K562 (cell line): ENCODE measurements around the gene MPG. TPM values are rescaled to one million over a fixed set of nuclear protein-coding genes. Genes with fewer than 3 reads are reported as not detected.

Experiments used
- AFF1 ChIP-seq, 2 experiments: fragments of 450-650 bp; IDR thresholded peaks; 2 replicates each; pipeline ENCODE4 v1.6.1; 2018; ENCODE audit warnings: mild to moderate bottlenecking in 2 of 2, low read depth in 1 of 2; ENCODE audit not compliant: partially characterized antibody in 2 of 2
- ATF6 ChIP-seq: sonication (generic); formaldehyde crosslinking; IDR thresholded peaks from 2 replicates; pipeline ENCODE4 v1.4.0; 2020; ENCODE audit warnings: mild to moderate bottlenecking, missing genetic modification reagents
- BRF2 ChIP-seq: IDR thresholded peaks from 3 replicates; pipeline ENCODE4 v1.6.1; 2011; ENCODE audit warnings: borderline replicate concordance, mild to moderate bottlenecking; ENCODE audit not compliant: insufficient read length, insufficient read depth
- E2F6 ChIP-seq, 2 experiments: IDR thresholded peaks; 2 replicates each; pipeline ENCODE4 v1.6.1; 2011; ENCODE audit warnings: borderline replicate concordance in 1 of 2, control low read depth in 1 of 2, low read depth in 1 of 2, low read length in 1 of 2, mild to moderate bottlenecking in 1 of 2, mixed read lengths in 1 of 2, moderate library complexity in 1 of 2; ENCODE audit not compliant: insufficient read depth in 1 of 2, insufficient read length in 1 of 2, poor library complexity in 1 of 2, severe bottlenecking in 1 of 2; ENCODE audit errors: extremely low read depth in 1 of 2
- ELF1 ChIP-seq: fragments of 200-800 bp; sonication (Bioruptor generic); IDR thresholded peaks from 2 replicates; pipeline ENCODE4 v1.6.1; 2016; ENCODE audit warnings: missing genetic modification characterization, missing compliant biosample characterization
- ETV6 ChIP-seq, 3 experiments: fragments of 150-350 bp in 1 of 3; sonication (generic) in 1 of 3; formaldehyde crosslinking in 1 of 3; IDR thresholded peaks; 2 replicates each; pipeline versions ENCODE4 v1.6.1 to v1.8.0; 2014 to 2022; ENCODE audit warnings: borderline replicate concordance in 2 of 3, low read depth in 2 of 3, antibody characterized with exemption in 1 of 3, low read length in 1 of 3, mild to moderate bottlenecking in 1 of 3, missing genetic modification reagents in 1 of 3
- FOXA1 ChIP-seq: fragments of 450-650 bp; IDR thresholded peaks from 2 replicates; pipeline ENCODE4 v1.6.1; 2016; ENCODE audit warnings: mild to moderate bottlenecking, borderline replicate concordance
- NCOA6 ChIP-seq: fragments of 450-650 bp; IDR thresholded peaks from 2 replicates; pipeline ENCODE4 v1.6.1; 2017; ENCODE audit warnings: mild to moderate bottlenecking
- NFIX ChIP-seq: fragments of 250-450 bp; sonication (Bioruptor Pico); IDR thresholded peaks from 2 replicates; pipeline ENCODE4 v1.4.0; 2020; ENCODE audit warnings: low read depth, mild to moderate bottlenecking, moderate library complexity
- NFRKB ChIP-seq: fragments of 450-650 bp; IDR thresholded peaks from 2 replicates; pipeline ENCODE4 v1.6.1; 2016; ENCODE audit warnings: low read depth
- ZNF75A ChIP-seq: fragments of 450-650 bp; formaldehyde crosslinking; IDR thresholded peaks from 2 replicates; pipeline ENCODE4 v1.4.0; 2020; ENCODE audit warnings: mild to moderate bottlenecking
- polyA plus RNA-seq, 8 experiments: library from polyadenylated mRNA; depleted of rRNA in 4 of 8; stranded (reverse) in 5 of 8; unstranded in 3 of 8; fragments of >200 nt; fragmentation: Nextera tagmentation in 2 of 8; fragmentation: Illumina TruSeq in 1 of 8; extraction: Ambion mirVana in 2 of 8; extraction: Trizol in 1 of 8; gene quantifications; 2 replicates each; pipeline versions ENCODE4 v1.2.1 to v1.2.3, GENCODE V29; 2011 to 2014; ENCODE audit warnings: inconsistent platforms in 1 of 8, missing spikeins in 1 of 8
- total RNA-seq, 7 experiments: library from RNA; depleted of rRNA in 6 of 7; stranded (reverse); fragments of >200 nt in 6 of 7; fragmentation: Illumina TruSeq in 2 of 7; extraction: Trizol in 2 of 7; gene quantifications; 2 replicates each; pipeline versions ENCODE4 v1.2.1 to v1.2.3, GENCODE V29; 2011 to 2021; ENCODE audit warnings: low replicate concordance in 1 of 7
- TF ChIP-seq, protein P1 (sequence below), 2 experiments: fragments of 150-350 bp in 1 of 2; IDR thresholded peaks; 2 replicates each; pipeline ENCODE4 v1.6.1; 2012 to 2016; ENCODE audit warnings: low read depth in 2 of 2, low read length in 2 of 2, mild to moderate bottlenecking in 1 of 2, moderate library complexity in 1 of 2

MPG gene
- total and polyA plus RNA-seq, 9 of the 15 experiments (the other 6 are each of a cell fraction or from before 2014, with no cell fraction given): 0.42 to 226 (median 36.2) TPM

DNA sequence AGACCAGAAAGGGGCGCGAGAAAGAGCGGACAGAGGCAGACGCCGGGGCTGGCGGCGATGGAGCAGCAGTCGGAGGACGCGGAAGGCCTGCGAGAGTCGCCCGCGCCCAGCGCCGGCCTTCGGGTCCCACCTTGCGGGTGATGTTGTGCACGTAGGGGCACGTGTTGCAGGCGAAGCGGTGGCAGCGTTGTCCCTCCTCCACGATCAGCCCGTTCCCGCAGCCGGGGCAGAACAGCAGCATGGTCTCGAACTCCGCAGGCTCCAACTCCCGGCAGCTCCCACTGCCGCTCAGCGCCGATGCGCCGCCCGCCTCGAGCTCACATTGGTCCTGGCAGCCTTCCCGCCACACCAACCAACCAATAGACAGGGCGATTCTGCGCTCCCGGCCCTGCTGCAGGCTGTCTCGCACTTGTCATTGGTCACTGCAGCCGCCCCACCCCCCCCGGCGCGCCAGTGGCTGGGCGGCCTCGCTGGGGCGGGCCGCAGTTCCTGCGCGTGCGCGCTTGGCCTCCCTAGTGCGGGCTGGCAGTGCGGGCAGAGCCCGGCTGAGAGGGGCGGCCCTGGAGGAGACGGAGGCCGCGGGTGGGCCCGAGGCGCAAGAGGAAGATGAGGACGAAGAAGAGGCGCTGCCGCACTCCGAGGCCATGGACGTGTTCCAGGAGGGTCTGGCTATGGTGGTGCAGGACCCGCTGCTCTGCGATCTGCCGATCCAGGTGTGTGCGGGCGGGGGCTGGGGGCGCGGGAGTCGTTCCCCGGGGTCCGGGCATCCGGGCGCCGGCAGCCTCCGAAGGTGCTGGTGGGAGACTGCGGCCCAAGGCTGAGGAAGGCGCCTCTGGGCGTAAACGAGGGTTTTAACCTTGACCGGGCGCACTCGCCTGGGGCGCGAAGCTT is 24.4 kb upstream of the MPG start, which contains the start of the genes POLR3K and SNRNP25 (continued):
- TF ChIP-seq, protein P1, sequence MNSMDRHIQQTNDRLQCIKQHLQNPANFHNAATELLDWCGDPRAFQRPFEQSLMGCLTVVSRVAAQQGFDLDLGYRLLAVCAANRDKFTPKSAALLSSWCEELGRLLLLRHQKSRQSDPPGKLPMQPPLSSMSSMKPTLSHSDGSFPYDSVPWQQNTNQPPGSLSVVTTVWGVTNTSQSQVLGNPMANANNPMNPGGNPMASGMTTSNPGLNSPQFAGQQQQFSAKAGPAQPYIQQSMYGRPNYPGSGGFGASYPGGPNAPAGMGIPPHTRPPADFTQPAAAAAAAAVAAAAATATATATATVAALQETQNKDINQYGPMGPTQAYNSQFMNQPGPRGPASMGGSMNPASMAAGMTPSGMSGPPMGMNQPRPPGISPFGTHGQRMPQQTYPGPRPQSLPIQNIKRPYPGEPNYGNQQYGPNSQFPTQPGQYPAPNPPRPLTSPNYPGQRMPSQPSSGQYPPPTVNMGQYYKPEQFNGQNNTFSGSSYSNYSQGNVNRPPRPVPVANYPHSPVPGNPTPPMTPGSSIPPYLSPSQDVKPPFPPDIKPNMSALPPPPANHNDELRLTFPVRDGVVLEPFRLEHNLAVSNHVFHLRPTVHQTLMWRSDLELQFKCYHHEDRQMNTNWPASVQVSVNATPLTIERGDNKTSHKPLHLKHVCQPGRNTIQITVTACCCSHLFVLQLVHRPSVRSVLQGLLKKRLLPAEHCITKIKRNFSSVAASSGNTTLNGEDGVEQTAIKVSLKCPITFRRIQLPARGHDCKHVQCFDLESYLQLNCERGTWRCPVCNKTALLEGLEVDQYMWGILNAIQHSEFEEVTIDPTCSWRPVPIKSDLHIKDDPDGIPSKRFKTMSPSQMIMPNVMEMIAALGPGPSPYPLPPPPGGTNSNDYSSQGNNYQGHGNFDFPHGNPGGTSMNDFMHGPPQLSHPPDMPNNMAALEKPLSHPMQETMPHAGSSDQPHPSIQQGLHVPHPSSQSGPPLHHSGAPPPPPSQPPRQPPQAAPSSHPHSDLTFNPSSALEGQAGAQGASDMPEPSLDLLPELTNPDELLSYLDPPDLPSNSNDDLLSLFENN (IDR thresholded peaks at IDR 0.05; ENCODE audit: low read depth in 2 of 2, low read length in 2 of 2): peak in 1 of 2 experiments; percentile 32; a peak in 1 of 4 replicates
- TF ChIP-seq ELF1 (no peak), NFIX (CRISPR knock-in tag) (no peak), BRF2 (no peak), E2F6 (IDR thresholded peaks at IDR 0.05; ENCODE audit: borderline replicate concordance in 1 of 2, extremely low read depth in 1 of 2, insufficient read depth in 1 of 2, insufficient read length in 1 of 2, low read depth in 1 of 2, low read length in 1 of 2, poor library complexity in 1 of 2, severe bottlenecking in 1 of 2) (peak; percentile 96 to 98), ATF6 (no peak; the same call in 1 of the 2 replicates), NFRKB (no peak), AFF1 (IDR thresholded peaks at IDR 0.05; ENCODE audit: low read depth in 1 of 2, partially characterized antibody in 2 of 2) (no peak), ETV6 (IDR thresholded peaks at IDR 0.05; ENCODE audit: borderline replicate concordance in 1 of 2, low read depth in 2 of 2, low read length in 1 of 2) (no peak), ETV6 (CRISPR knock-in tag; IDR thresholded peaks at IDR 0.05; ENCODE audit: borderline replicate concordance) (no peak), FOXA1 (no peak), NCOA6 (no peak), ZNF75A (CRISPR knock-in tag) (no peak)
